Uterus (tissue), 4 donors: Measurements from ENCODE around the gene IFITM1. TPM values are rescaled to one million over a fixed set of nuclear protein-coding genes. Genes with fewer than 3 reads are reported as not detected.

Experiments
- DNase-seq, 2 donors: peaks; one replicate each; pipeline ENCODE4 v3.0.0-alpha.2; 2019 to 2020
- H3K27ac ChIP-seq, 2 donors: fragments of 200-600 bp; sonication (generic); 1 replicate in 1 of 2; 2 replicates in 1 of 2; pipeline ENCODE4 v1.5.1; 2016 to 2018
- H3K27me3 ChIP-seq, 2 donors: fragments of 200-600 bp; sonication (generic); one replicate each; pipeline ENCODE4 v1.5.1; 2018 to 2019; ENCODE audit warnings: control low read depth in 1 of 2
- H3K36me3 ChIP-seq, 2 donors: fragments of 200-600 bp; sonication (generic); one replicate each; pipeline ENCODE4 v1.5.1; 2019; ENCODE audit warnings: control low read depth in 1 of 2
- H3K4me1 ChIP-seq, 2 donors: fragments of 200-600 bp; sonication (generic); one replicate each; pipeline ENCODE4 v1.5.1; 2018 to 2019; ENCODE audit warnings: control low read depth in 1 of 2
- H3K4me3 ChIP-seq, 2 donors: fragments of 200-600 bp; sonication (generic); 1 replicate in 1 of 2; 2 replicates in 1 of 2; pipeline ENCODE4 v1.5.1; 2018 to 2019; ENCODE audit warnings: mild to moderate bottlenecking in 1 of 2
- H3K9me3 ChIP-seq, 2 donors: fragments of 200-600 bp; sonication (generic); one replicate each; pipeline ENCODE4 v1.5.1; 2019; ENCODE audit warnings: control low read depth in 1 of 2
- POLR2A ChIP-seq, 2 donors: fragments of 450-650 bp; IDR thresholded peaks; one replicate each; pipeline ENCODE4 v1.6.1; 2016; ENCODE audit warnings: antibody characterized with exemption in 2 of 2, mild to moderate bottlenecking in 1 of 2, moderate library complexity in 1 of 2
- intact Hi-C: fragments of 100-400 bp; cut with DNase I; formaldehyde crosslinking; loops from one replicate; pipeline ENCODE4 v1.15.1; 2023; ENCODE audit warnings: low total_unique reads
- total RNA-seq, 4 donors: library from RNA; depleted of rRNA in 3 of 4; stranded (reverse); fragments of >200 nt in 3 of 4; gene quantifications; one replicate each; pipeline versions ENCODE4 v1.1.0 to v1.2.4, GENCODE V29; 2014 to 2023
- TF ChIP-seq, protein P1 (sequence below), 4 experiments: fragments of 200-600 bp in 2 of 4; fragments of 450-650 bp in 2 of 4; sonication (generic) in 2 of 4; IDR thresholded peaks; one replicate each; pipeline ENCODE4 v1.5.1; 2016 to 2019; ENCODE audit warnings: antibody characterized with exemption in 4 of 4, mild to moderate bottlenecking in 2 of 4, moderate library complexity in 1 of 4
- donor health status: DM: yes; HTN: yes; CAD: no.

Gene IFITM1
- total RNA-seq, 4 donors from 2014 or later = 13.4 to 672 (median 239) TPM

DNA sequence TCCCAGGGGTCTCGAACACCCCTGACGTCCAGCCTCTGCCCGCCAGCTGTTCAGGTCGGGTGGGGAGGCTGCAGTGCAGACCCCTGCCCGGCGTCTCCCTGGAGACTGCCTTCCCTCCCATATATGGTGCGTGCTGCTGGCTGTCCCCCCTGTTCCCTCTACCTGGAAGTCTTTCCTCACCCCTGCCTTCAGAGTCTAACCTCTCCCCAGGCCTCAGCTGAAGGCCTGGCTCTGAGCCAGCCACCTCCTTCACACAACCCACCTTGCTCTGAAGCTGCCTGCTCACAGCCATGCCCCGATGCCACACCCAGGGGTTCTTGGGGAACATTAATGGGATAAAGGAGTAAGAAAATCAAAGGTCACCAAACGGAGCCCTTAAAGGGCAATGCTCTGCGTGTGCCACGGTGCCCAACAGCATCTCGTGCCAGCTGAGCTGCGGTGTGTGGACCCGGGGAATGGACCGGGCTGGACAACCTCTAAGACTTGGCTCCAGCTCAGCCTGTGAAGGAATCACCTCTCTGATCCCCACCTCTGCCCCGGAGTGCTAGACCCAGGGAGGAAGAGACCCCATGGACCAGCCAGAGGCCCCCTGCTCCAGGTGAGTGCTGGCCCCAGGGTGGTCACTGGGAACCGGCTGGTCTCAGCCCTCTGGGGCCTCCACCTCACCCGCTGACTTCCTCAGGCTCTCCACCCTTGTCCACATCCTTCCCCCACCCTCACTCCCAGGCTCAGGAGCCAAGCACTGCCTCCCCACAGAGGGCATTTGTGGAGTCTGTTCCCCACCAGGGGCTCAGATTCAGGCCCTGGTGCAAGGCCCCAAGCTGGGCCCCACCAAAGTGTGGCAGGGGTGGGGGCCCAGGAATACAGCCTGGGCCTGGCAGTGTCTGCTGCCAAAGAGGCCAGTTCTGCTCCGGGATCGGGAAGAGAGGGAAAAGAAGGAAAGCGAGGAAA, 35.6 kb upstream of the IFITM1 start, which contains the start of gene NLRP6:
Gene NLRP6, plus strand, starts transcription at position 407 of the 951 bp plus-strand sequence. Its CDS starts 163 bp downstream, at position 570.
- H3K36me3 ChIP-seq = no peaks in the 10 kb centered on the region
- peak in 1 of 2 donors; percentile 12 for DNase-seq
- peaks cover 29 to 32% of the 10 kb centered on the region in 2 donors for H3K27me3 ChIP-seq
- no peak for TF ChIP-seq POLR2A (IDR thresholded peaks at IDR 0.05)
- TF ChIP-seq, protein P1, sequence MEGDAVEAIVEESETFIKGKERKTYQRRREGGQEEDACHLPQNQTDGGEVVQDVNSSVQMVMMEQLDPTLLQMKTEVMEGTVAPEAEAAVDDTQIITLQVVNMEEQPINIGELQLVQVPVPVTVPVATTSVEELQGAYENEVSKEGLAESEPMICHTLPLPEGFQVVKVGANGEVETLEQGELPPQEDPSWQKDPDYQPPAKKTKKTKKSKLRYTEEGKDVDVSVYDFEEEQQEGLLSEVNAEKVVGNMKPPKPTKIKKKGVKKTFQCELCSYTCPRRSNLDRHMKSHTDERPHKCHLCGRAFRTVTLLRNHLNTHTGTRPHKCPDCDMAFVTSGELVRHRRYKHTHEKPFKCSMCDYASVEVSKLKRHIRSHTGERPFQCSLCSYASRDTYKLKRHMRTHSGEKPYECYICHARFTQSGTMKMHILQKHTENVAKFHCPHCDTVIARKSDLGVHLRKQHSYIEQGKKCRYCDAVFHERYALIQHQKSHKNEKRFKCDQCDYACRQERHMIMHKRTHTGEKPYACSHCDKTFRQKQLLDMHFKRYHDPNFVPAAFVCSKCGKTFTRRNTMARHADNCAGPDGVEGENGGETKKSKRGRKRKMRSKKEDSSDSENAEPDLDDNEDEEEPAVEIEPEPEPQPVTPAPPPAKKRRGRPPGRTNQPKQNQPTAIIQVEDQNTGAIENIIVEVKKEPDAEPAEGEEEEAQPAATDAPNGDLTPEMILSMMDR (IDR thresholded peaks at IDR 0.05) = no peak
- no peak within 1 kb of the TSS for H3K27ac ChIP-seq
- peaks cover 0 to 7% of the 10 kb centered on the region in 2 donors for H3K4me1 ChIP-seq
- H3K9me3 ChIP-seq = peaks cover 0 to 5% of the 10 kb centered on the region in 2 donors
- intact Hi-C loops = no loop called here
- no peak within 1 kb of the TSS for H3K4me3 ChIP-seq

DNA sequence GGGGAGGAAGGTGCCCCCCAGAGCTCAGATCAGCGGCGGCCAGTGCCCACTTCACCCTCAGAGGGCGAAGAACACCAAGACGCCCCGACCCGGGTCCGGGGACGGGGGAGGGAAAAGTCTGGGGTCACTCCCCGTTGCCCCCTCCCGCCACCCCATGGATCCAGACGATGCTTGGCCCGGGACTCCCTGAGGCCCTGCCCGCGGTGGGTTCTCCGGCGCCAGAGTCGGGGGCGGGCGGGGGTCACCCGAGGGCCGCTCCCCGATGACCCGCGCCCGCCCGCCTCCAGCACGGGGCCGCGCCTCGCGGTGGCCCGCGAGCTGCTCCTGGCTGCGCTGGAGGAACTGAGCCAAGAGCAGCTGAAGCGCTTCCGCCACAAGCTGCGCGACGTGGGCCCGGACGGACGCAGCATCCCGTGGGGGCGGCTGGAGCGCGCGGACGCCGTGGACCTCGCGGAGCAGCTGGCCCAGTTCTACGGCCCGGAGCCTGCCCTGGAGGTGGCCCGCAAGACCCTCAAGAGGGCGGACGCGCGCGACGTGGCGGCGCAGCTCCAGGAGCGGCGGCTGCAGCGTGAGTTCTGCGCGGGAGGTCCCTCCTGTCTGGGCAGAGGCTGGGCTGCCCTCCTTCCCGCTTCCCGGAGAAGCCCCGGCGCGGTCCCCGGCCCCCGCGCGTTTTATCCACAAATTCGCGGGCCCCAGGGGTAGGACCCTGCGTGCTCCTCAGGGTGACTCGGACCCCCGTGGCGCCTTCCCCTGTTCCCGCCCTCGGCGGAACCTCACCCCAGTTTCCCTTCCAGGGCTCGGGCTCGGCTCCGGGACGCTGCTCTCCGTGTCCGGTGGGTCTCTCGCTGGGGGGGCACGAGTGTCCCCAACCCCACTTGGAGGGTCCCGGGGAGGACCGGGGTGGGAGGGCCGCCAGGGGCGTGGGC, 34.5 kb upstream of the IFITM1 start:
- Histone ChIP-seq H3K27ac (no peak overlapping the region), H3K27me3 (peaks cover 29 to 32% of the 10 kb centered on the region in 2 donors), H3K4me3 (no peak overlapping the region), H3K4me1 (peaks cover 0 to 7% of the 10 kb centered on the region in 2 donors), H3K9me3 (peaks cover 0 to 5% of the 10 kb centered on the region in 2 donors), H3K36me3 (no peaks in the 10 kb centered on the region)
- TF ChIP-seq POLR2A (IDR thresholded peaks at IDR 0.05) = no peak
- TF ChIP-seq, protein P1 (IDR thresholded peaks at IDR 0.05) = no peak
- intact Hi-C loops = no loop called here
- no peak for DNase-seq

DNA sequence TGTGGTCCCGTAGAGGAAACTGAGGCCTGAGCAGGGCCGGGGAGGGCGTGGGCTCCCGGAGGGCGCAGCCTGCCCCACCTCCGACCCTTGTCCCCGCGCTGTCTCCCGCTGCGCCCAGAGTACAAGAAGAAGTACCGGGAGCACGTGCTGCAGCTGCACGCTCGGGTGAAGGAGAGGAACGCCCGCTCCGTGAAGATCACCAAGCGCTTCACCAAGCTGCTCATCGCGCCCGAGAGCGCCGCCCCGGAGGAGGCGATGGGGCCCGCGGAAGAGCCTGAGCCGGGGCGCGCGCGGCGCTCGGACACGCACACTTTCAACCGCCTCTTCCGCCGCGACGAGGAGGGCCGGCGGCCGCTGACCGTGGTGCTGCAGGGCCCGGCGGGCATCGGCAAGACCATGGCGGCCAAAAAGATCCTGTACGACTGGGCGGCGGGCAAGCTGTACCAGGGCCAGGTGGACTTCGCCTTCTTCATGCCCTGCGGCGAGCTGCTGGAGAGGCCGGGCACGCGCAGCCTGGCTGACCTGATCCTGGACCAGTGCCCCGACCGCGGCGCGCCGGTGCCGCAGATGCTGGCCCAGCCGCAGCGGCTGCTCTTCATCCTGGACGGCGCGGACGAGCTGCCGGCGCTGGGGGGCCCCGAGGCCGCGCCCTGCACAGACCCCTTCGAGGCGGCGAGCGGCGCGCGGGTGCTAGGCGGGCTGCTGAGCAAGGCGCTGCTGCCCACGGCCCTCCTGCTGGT, 33.7 kb upstream of the IFITM1 start:
- DNase-seq = peak in 1 of 2 donors; percentile 9
- Histone ChIP-seq H3K36me3 (no peaks in the 10 kb centered on the region), H3K4me1 (peaks cover 0 to 7% of the 10 kb centered on the region in 2 donors), H3K27me3 (peaks cover 29 to 36% of the 10 kb centered on the region in 2 donors), H3K27ac (no peak overlapping the region), H3K9me3 (peaks cover 0 to 5% of the 10 kb centered on the region in 2 donors), H3K4me3 (no peak overlapping the region)
- TF ChIP-seq, protein P1 (IDR thresholded peaks at IDR 0.05) = no peak
- TF ChIP-seq POLR2A (IDR thresholded peaks at IDR 0.05) = no peak
- intact Hi-C loops = no loop called here

GRCh38 chr11:280706-281485, 32.9 kb upstream of the IFITM1 start:
- Histone ChIP-seq H3K4me3 (no peak overlapping the region), H3K4me1 (peaks cover 0 to 7% of the 10 kb centered on the region in 2 donors), H3K36me3 (no peaks in the 10 kb centered on the region), H3K27me3 (peaks cover 29 to 36% of the 10 kb centered on the region in 2 donors), H3K9me3 (peaks cover 0 to under 1% of the 10 kb centered on the region in 2 donors), H3K27ac (no peak overlapping the region)
- intact Hi-C loops = no loop called here
- peak in 1 of 2 donors; percentile 8 for DNase-seq
- TF ChIP-seq, protein P1 (IDR thresholded peaks at IDR 0.05) = no peak
- no peak for TF ChIP-seq POLR2A (IDR thresholded peaks at IDR 0.05)
